K562 (cell line): ENCODE results near the gene TP53BP2. TPM values are rescaled to one million over a fixed set of nuclear protein-coding genes. Genes with fewer than 3 reads are reported as not detected.
A peak's percentile ranks its signal among the peaks of the same experiment; 100 is the strongest.

ENCODE experiments used
- CUX1 ChIP-seq: fragments of 200-800 bp; sonication (Bioruptor generic); IDR thresholded peaks from 2 replicates; pipeline ENCODE4 v1.6.1; 2016; ENCODE audit warnings: missing genetic modification characterization, missing compliant biosample characterization
- ETV1 ChIP-seq: fragments of 450-650 bp; conservative IDR thresholded peaks from 2 replicates; pipeline ENCODE4 v1.6.1; 2016; ENCODE audit warnings: missing genetic modification characterization, control low read depth, low read depth, missing compliant biosample characterization
- ETV5 ChIP-seq: sonication (generic); formaldehyde crosslinking; IDR thresholded peaks from 2 replicates; pipeline ENCODE4 v1.4.0; 2020; ENCODE audit warnings: low read depth, mild to moderate bottlenecking, missing genetic modification reagents
- GATA2 ChIP-seq: sonication (generic); formaldehyde crosslinking; IDR thresholded peaks from 2 replicates; pipeline ENCODE4 v1.4.0; 2020; ENCODE audit warnings: mild to moderate bottlenecking, missing genetic modification reagents
- HCFC1 ChIP-seq: IDR thresholded peaks from 2 replicates; pipeline ENCODE4 v1.6.1; 2012; ENCODE audit warnings: low read depth, low read length, improper control_type of control experiment
- IFI16 ChIP-seq: fragments of 250-450 bp; sonication (Bioruptor Pico); IDR thresholded peaks from 2 replicates; pipeline ENCODE4 v2.1.2; 2022; ENCODE audit warnings: mild to moderate bottlenecking, inconsistent platforms
- KLF1 ChIP-seq: fragments of 450-650 bp; IDR thresholded peaks from 2 replicates; pipeline ENCODE4 v1.6.1; 2016; ENCODE audit warnings: missing genetic modification characterization, missing compliant biosample characterization
- MAFK ChIP-seq: IDR thresholded peaks from 2 replicates; pipeline ENCODE4 v1.6.1; 2011; ENCODE audit warnings: low read length, improper control_type of control experiment
- PATZ1 ChIP-seq: fragments of 250-450 bp; sonication (Bioruptor Pico); IDR thresholded peaks from 2 replicates; pipeline ENCODE4 v1.5.0; 2020; ENCODE audit warnings: mild to moderate bottlenecking, borderline replicate concordance
- POLR2B ChIP-seq: fragments of 450-650 bp; IDR thresholded peaks from 2 replicates; pipeline ENCODE4 v1.6.1; 2018; ENCODE audit warnings: low read depth; ENCODE audit not compliant: partially characterized antibody
- RBM17 ChIP-seq: fragments of 200-400 bp; formaldehyde crosslinking; IDR thresholded peaks from 2 replicates; pipeline ENCODE4 v1.6.1; 2017; ENCODE audit warnings: low read depth, mild to moderate bottlenecking, low read length, borderline replicate concordance
- SRF ChIP-seq, 2 experiments: fragments of 250-450, 450-650 bp in 1 of 2; sonication (Bioruptor Pico) in 1 of 2; sonication (generic) in 1 of 2; formaldehyde crosslinking; IDR thresholded peaks; 2 replicates each; pipeline versions ENCODE4 v1.5.0 to v1.5.1; 2020 to 2022; ENCODE audit warnings: mild to moderate bottlenecking in 1 of 2, missing genetic modification reagents in 1 of 2
- ZBTB1 ChIP-seq: sonication (generic); formaldehyde crosslinking; IDR thresholded peaks from 2 replicates; pipeline ENCODE4 v1.8.1; 2023; ENCODE audit warnings: missing genetic modification reagents, low read depth, mild to moderate bottlenecking, borderline replicate concordance
- ZBTB9 ChIP-seq: fragments of 450-650 bp; formaldehyde crosslinking; IDR thresholded peaks from 2 replicates; pipeline ENCODE4 v1.4.0; 2020; ENCODE audit warnings: mild to moderate bottlenecking, moderate library complexity
- ZNF133 ChIP-seq: fragments of 250-450 bp; sonication (Bioruptor Pico); IDR thresholded peaks from 2 replicates; pipeline ENCODE4 v1.4.0; 2020; ENCODE audit warnings: mild to moderate bottlenecking
- ZNF165 ChIP-seq: fragments of 250-450 bp; sonication (Bioruptor Pico); IDR thresholded peaks from 2 replicates; pipeline ENCODE4 v1.4.0; 2020; ENCODE audit warnings: borderline replicate concordance
- ZNF561 ChIP-seq: fragments of 450-650 bp; formaldehyde crosslinking; conservative IDR thresholded peaks from 2 replicates; pipeline ENCODE4 v1.4.0; 2020; ENCODE audit warnings: mild to moderate bottlenecking, moderate library complexity
- ZNF584 ChIP-seq: fragments of 200-800 bp; sonication (Bioruptor generic); IDR thresholded peaks from 2 replicates; pipeline ENCODE4 v1.6.1; 2016; ENCODE audit warnings: low read depth, mild to moderate bottlenecking, missing genetic modification characterization, missing compliant biosample characterization
- polyA plus RNA-seq, 8 experiments: library from polyadenylated mRNA; depleted of rRNA in 4 of 8; stranded (reverse) in 5 of 8; unstranded in 3 of 8; fragments of >200 nt; fragmentation: Nextera tagmentation in 2 of 8; fragmentation: Illumina TruSeq in 1 of 8; extraction: Ambion mirVana in 2 of 8; extraction: Trizol in 1 of 8; gene quantifications; 2 replicates each; pipeline versions ENCODE4 v1.2.1 to v1.2.3, GENCODE V29; 2011 to 2014; ENCODE audit warnings: inconsistent platforms in 1 of 8, missing spikeins in 1 of 8
- total RNA-seq, 7 experiments: library from RNA; depleted of rRNA in 6 of 7; stranded (reverse); fragments of >200 nt in 6 of 7; fragmentation: Illumina TruSeq in 2 of 7; extraction: Trizol in 2 of 7; gene quantifications; 2 replicates each; pipeline versions ENCODE4 v1.2.1 to v1.2.3, GENCODE V29; 2011 to 2021; ENCODE audit warnings: low replicate concordance in 1 of 7

The TP53BP2 gene
- total and polyA plus RNA-seq, 9 of the 15 experiments (the other 6 are each of a cell fraction or from before 2014, with no cell fraction given) = 17.0 to 69.6 (median 40.1) TPM

- TF ChIP-seq KLF1 (tag) (0 out of 2 replicates have a peak, but pooled peaks have one; percentile 20), SRF (CRISPR knock-in tag; IDR thresholded peaks at IDR 0.05) (peak in 1 of 2 experiments; percentile 48; a peak in 1 of 4 replicates), POLR2B (peak; percentile 72), ZNF561 (CRISPR knock-in tag) (no peak), ZNF584 (CRISPR knock-in tag) (peak; percentile 76), ETV5 (peak; percentile 73; the same call in 1 of the 2 replicates), ZNF133 (CRISPR knock-in tag) (no peak), ZNF165 (0 out of 2 replicates have a peak, but pooled peaks have one; percentile 53), RBM17 (no peak), IFI16 (CRISPR knock-in tag) (0 out of 2 replicates have a peak, but pooled peaks have one; percentile 10), PATZ1 (0 out of 2 replicates have a peak, but pooled peaks have one; percentile 39), MAFK (peak; percentile 54), CUX1 (CRISPR knock-in tag) (peak; percentile 83), ETV1 (tag) (peak; percentile 45), GATA2 (CRISPR knock-in tag) (peak; percentile 91), ZBTB1 (no peak), HCFC1 (peak; percentile 5; the same call in 1 of the 2 replicates), ZBTB9 (CRISPR knock-in tag) (no peak; the same call in 1 of the 2 replicates)
Observed at GRCh38 chr1:223771814-223772770, 73.7 kb downstream of the TP53BP2 start (continued).
